ENCODE measurements around the gene LILRA6.
"Not testable (repeated sequence)": the region's sequence is repeated elsewhere in the genome, so short reads cannot be mapped to it uniquely, and the experiment has no call there.

- not testable (repeated sequence) for TF ChIP-seq POLR2A, POLR2AphosphoS5 (IDR thresholded peaks at IDR 0.05; ENCODE audit: low read depth, low read length)
Measured at GRCh38 chr19:54242646-54243045, at the start of gene LILRA6.

Data from GM12892 (cell line).